HL-60 (cell line): Measurements from ENCODE around the gene NEGR1.

ENCODE experiments used
- DNase-seq, 2 experiments: peaks; one replicate each; pipeline ENCODE4 v3.0.0-alpha.2; 2010 to 2020; ENCODE audit warnings: low read depth in 1 of 2, low spot score in 1 of 2
- H3K27ac ChIP-seq: fragments of 250-450 bp; sonication (Bioruptor Pico); replicated peaks from 2 replicates; pipeline ENCODE4 v1.5.1; 2020; ENCODE audit warnings: mild to moderate bottlenecking, moderate library complexity
- H3K27me3 ChIP-seq: fragments of 250-450 bp; sonication (Bioruptor Pico); 2 replicates; pipeline ENCODE4 v1.5.1; 2021; ENCODE audit warnings: mild to moderate bottlenecking, moderate library complexity; ENCODE audit not compliant: insufficient read depth, poor library complexity, severe bottlenecking
- H3K4me3 ChIP-seq: replicated peaks from 2 replicates; pipeline ENCODE4 v1.5.1; 2011; ENCODE audit warnings: mild to moderate bottlenecking, control low read depth, low read length; ENCODE audit not compliant: insufficient read depth
- CTCF ChIP-seq: IDR thresholded peaks from one replicate; pipeline ENCODE4 v1.5.1; 2011; ENCODE audit warnings: low read length, control low read depth, inconsistent platforms; ENCODE audit not compliant: insufficient read depth
- GABPA ChIP-seq: IDR thresholded peaks from 2 replicates; pipeline ENCODE4 v1.6.1; 2012; ENCODE audit warnings: low read depth
- POLR2AphosphoS5 ChIP-seq: IDR thresholded peaks from 2 replicates; pipeline ENCODE4 v1.6.1; 2012; ENCODE audit warnings: low read depth
- REST ChIP-seq: IDR thresholded peaks from 2 replicates; pipeline ENCODE4 v1.6.1; 2012; ENCODE audit warnings: low read depth; ENCODE audit not compliant: insufficient replicate concordance
- SPI1 ChIP-seq: IDR thresholded peaks from 2 replicates; pipeline ENCODE4 v1.6.1; 2012; ENCODE audit warnings: low read depth, mild to moderate bottlenecking, borderline replicate concordance

The NEGR1 gene

GRCh38 chr1:72009173-72010093 is 272.9 kb downstream of the NEGR1 start:
- no peak overlapping the region for H3K4me3 ChIP-seq
- peak in 1 of 2 experiments; percentile 13 for DNase-seq
- TF ChIP-seq SPI1 (no peak), POLR2AphosphoS5 (no peak), GABPA (no peak), REST (no peak), CTCF (no peak)
- no peak overlapping the region for H3K27ac ChIP-seq
- H3K27me3 ChIP-seq: no peaks in the 10 kb centered on the region

GRCh38 chr1:72007312-72007711 is 275.0 kb downstream of the NEGR1 start:
- H3K4me3 ChIP-seq: no peak overlapping the region
- no peak overlapping the region for H3K27ac ChIP-seq
- DNase-seq: no peak
- no peaks in the 10 kb centered on the region for H3K27me3 ChIP-seq
- TF ChIP-seq GABPA (no peak), REST (no peak), CTCF (no peak), SPI1 (no peak), POLR2AphosphoS5 (no peak)

- Histone ChIP-seq H3K27me3 (no peaks in the 10 kb centered on the region), H3K27ac (no peak overlapping the region), H3K4me3 (no peak overlapping the region)
- no peak for TF ChIP-seq REST
- TF ChIP-seq GABPA: no peak
- no peak for TF ChIP-seq POLR2AphosphoS5
- TF ChIP-seq CTCF: no peak
- no peak for TF ChIP-seq SPI1
- DNase-seq: no peak
These were observed 276.2 kb downstream of the NEGR1 start for GRCh38 chr1:72006092-72006491.
